Neural cell (in vitro differentiated cells): ENCODE results near the gene OVOL1.

Experiments
- CTCF ChIP-seq: fragments of 450-650 bp; IDR thresholded peaks from 2 replicates; pipeline ENCODE4 v1.5.1; 2014; ENCODE audit warnings: antibody characterized with exemption, mild to moderate bottlenecking, moderate library complexity; ENCODE audit not compliant: poor library complexity, severe bottlenecking
- EP300 ChIP-seq: fragments of 450-650 bp; conservative IDR thresholded peaks from 2 replicates; pipeline ENCODE4 v1.6.1; 2014; ENCODE audit warnings: antibody characterized with exemption, mild to moderate bottlenecking, moderate library complexity; ENCODE audit not compliant: poor library complexity, severe bottlenecking
- EZH2 ChIP-seq: fragments of 200-600, 300-800 bp; shearing (Covaris generic), sonication (generic); IDR thresholded peaks from 2 replicates; pipeline ENCODE4 v1.6.1; 2014; ENCODE audit warnings: antibody characterized with exemption, low read length, borderline replicate concordance, mild to moderate bottlenecking; ENCODE audit not compliant: insufficient read depth, poor library complexity, severe bottlenecking
- POLR2AphosphoS5 ChIP-seq: IDR thresholded peaks from 2 replicates; pipeline ENCODE4 v1.6.1; 2012
- REST ChIP-seq: IDR thresholded peaks from 2 replicates; pipeline ENCODE4 v1.6.1; 2012; ENCODE audit warnings: borderline replicate concordance
- SMC3 ChIP-seq: fragments of 450-650 bp; conservative IDR thresholded peaks from 2 replicates; pipeline ENCODE4 v1.6.1; 2014; ENCODE audit warnings: antibody characterized with exemption, mild to moderate bottlenecking, moderate library complexity; ENCODE audit not compliant: poor library complexity
- TAF1 ChIP-seq: IDR thresholded peaks from 2 replicates; pipeline ENCODE4 v1.6.1; 2012; ENCODE audit warnings: low read depth

DNA sequence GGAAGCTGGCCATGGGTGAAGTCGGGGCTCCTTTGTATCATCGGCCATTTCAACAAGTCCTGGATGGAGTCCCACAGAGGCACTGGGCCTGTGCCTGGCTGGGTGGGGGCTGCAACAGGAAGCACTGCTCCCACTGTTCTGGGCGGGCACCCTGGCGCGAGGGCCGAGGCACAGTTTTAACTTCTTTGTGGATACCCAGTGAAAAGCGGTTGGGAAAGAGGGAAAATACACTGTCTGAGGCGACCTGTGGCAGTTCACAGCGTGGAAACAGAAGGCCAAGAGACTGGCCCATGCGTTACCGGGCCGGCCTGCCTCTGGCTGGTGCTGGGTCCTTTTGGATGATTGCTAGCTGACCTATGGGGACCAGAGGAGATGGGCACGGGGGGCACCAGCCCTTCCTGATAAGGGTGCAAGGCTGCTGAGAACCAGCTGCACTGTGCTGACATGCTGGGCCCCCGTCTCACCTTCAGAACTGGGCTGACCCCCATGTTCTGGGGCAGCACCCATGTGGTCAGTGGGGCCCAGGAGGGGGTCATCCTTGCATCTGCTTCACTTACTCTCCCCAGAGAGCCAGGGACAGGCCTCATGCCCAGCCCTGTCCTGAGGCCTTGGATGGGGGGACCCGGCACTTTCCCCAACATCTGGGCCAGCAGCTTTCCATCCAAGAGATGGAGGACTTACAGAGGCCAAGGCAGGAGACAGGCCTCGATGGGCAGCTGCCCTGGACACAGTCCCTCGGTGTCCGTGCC lies 4.2 kb downstream of the OVOL1 start:
- TF ChIP-seq CTCF (no peak), REST (no peak), TAF1 (no peak), EZH2 (no peak), SMC3 (no peak), EP300 (no peak), POLR2AphosphoS5 (no peak)
